ENCODE data around the gene SIRT3.
"Not testable (repeated sequence)": the region's sequence is repeated elsewhere in the genome, so short reads cannot be mapped to it uniquely, and the experiment has no call there.

SIRT3 gene

GRCh38 chr11:238346-238745 is 2.2 kb upstream of the SIRT3 start:
- not testable (repeated sequence) for DNase-seq

GRCh38 chr11:236774-237767 is 929 bp upstream of the SIRT3 start, which contains the start of gene PSMD13:
Gene PSMD13 (plus strand): TSS chr11:236976. CDS start chr11:237050, 74 bp downstream.
- DNase-seq = peak; percentile 85

- peak; percentile 64 for DNase-seq
These were observed 539 bp downstream of the SIRT3 start for GRCh38 chr11:235609-235996.

- DNase-seq = no peak
These were observed 962 bp downstream of the SIRT3 start for GRCh38 chr11:235180-235579.

GRCh38 chr11:232783-233565 is 3.2 kb downstream of the SIRT3 start:
- no peak for DNase-seq

- no peak for DNase-seq
These were observed 5.7 kb downstream of the SIRT3 start for GRCh38 chr11:230431-230830.

GRCh38 chr11:227824-228379 is 8.2 kb downstream of the SIRT3 start:
- no peak for DNase-seq

GRCh38 chr11:225734-226453 is 10.2 kb downstream of the SIRT3 start:
- no peak for DNase-seq

GRCh38 chr11:224424-224823 is 11.7 kb downstream of the SIRT3 start:
- DNase-seq = no peak

- DNase-seq = no peak
These were observed 12.3 kb downstream of the SIRT3 start for GRCh38 chr11:223884-224283.

GRCh38 chr11:223026-223789 is 12.9 kb downstream of the SIRT3 start:
- no peak for DNase-seq

GRCh38 chr11:221998-222789 is 13.9 kb downstream of the SIRT3 start:
- DNase-seq = no peak

GRCh38 chr11:221539-221938 is 14.6 kb downstream of the SIRT3 start:
- no peak for DNase-seq

- not testable (repeated sequence) for DNase-seq
These were observed 15.4 kb downstream of the SIRT3 start for GRCh38 chr11:220641-221215.

GRCh38 chr11:218815-219593 is 17.1 kb downstream of the SIRT3 start:
- DNase-seq = no peak

- no peak for DNase-seq
These were observed 18.4 kb downstream of the SIRT3 start for GRCh38 chr11:217704-218103.

- DNase-seq = no peak
These were observed 19.8 kb downstream of the SIRT3 start for GRCh38 chr11:216081-216974.

- DNase-seq = no peak
These were observed 20.5 kb downstream of the SIRT3 start for GRCh38 chr11:215581-216037.

GRCh38 chr11:214083-214482 is 22.1 kb downstream of the SIRT3 start:
- DNase-seq = no peak
